Mesothelial cell of epicardium (in vitro differentiated cells): ENCODE data around the gene MAN1B1. TPM values are rescaled to one million over a fixed set of nuclear protein-coding genes. Genes with fewer than 3 reads are reported as not detected.

Experiments
- DNase-seq, 2 experiments: peaks; one replicate each; pipeline ENCODE4 v3.0.0; 2021; ENCODE audit warnings: low spot score in 2 of 2; ENCODE audit not compliant: unreplicated experiment in 2 of 2
- H3K27ac Mint-ChIP-seq: 2 replicates; pipeline ENCODE4 v1.8.0; 2021; ENCODE audit warnings: mixed read lengths
- H3K27me3 Mint-ChIP-seq: 2 replicates; pipeline ENCODE4 v1.8.0; 2021; ENCODE audit warnings: low read depth, mixed read lengths
- H3K36me3 Mint-ChIP-seq: 2 replicates; pipeline ENCODE4 v1.8.0; 2021; ENCODE audit warnings: mixed read lengths
- H3K4me1 Mint-ChIP-seq: 2 replicates; pipeline ENCODE4 v1.8.0; 2021; ENCODE audit warnings: mixed read lengths
- H3K4me3 Mint-ChIP-seq: 2 replicates; pipeline ENCODE4 v1.8.0; 2021; ENCODE audit warnings: mild to moderate bottlenecking, moderate library complexity, mixed read lengths
- H3K9me3 Mint-ChIP-seq: 2 replicates; pipeline ENCODE4 v1.8.0; 2021; ENCODE audit warnings: mixed read lengths
- CTCF ChIP-seq: fragments of 200-600 bp; sonication (generic); IDR thresholded peaks from one replicate; pipeline ENCODE4 v1.5.0; 2021; ENCODE audit warnings: antibody characterized with exemption; ENCODE audit not compliant: unreplicated experiment
- total RNA-seq: library from RNA; stranded (reverse); gene quantifications from 3 replicates; pipeline ENCODE4 v1.2.1, GENCODE V29; 2021

MAN1B1 gene
- total RNA-seq, 1 donor from 2014 or later, result 65.1 TPM

GRCh38 chr9:137138058-137138721 lies 51.4 kb downstream of the MAN1B1 start:
- H3K27ac Mint-ChIP-seq, result no peak overlapping the region
- H3K36me3 Mint-ChIP-seq, result no peaks in the 10 kb centered on the region
- H3K4me3 Mint-ChIP-seq, result no peak overlapping the region
- peaks cover 89% of the 10 kb centered on the region for H3K27me3 Mint-ChIP-seq
- H3K4me1 Mint-ChIP-seq, result no peaks in the 10 kb centered on the region
- TF ChIP-seq CTCF, result no peak
- DNase-seq, result no peak
- H3K9me3 Mint-ChIP-seq, result no peaks in the 10 kb centered on the region

- H3K4me1 Mint-ChIP-seq, result no peaks in the 10 kb centered on the region
- peak within 1 kb of the TSS; percentile 30 for H3K4me3 Mint-ChIP-seq
- no peaks in the 10 kb centered on the region for H3K9me3 Mint-ChIP-seq
- peak; percentile 59 to 80 for DNase-seq
- no peak within 1 kb of the TSS for H3K27ac Mint-ChIP-seq
- no peak for TF ChIP-seq CTCF
- peaks cover 92% of the 10 kb centered on the region for H3K27me3 Mint-ChIP-seq
- H3K36me3 Mint-ChIP-seq, result no peaks in the 10 kb centered on the region
Measured at GRCh38 chr9:137138722-137139467, 52.1 kb downstream of the MAN1B1 start, which contains the start of gene GRIN1. TSS of gene GRIN1 (plus strand) at chr9:137139154. CDS start at chr9:137139487, 333 bp downstream.

GRCh38 chr9:137139468-137140150 lies 52.8 kb downstream of the MAN1B1 start:
- H3K27me3 Mint-ChIP-seq, result peaks cover 90% of the 10 kb centered on the region
- H3K27ac Mint-ChIP-seq, result no peak overlapping the region
- no peak for TF ChIP-seq CTCF
- H3K4me3 Mint-ChIP-seq, result peak overlapping the region; percentile 30
- no peak for DNase-seq
- H3K4me1 Mint-ChIP-seq, result no peaks in the 10 kb centered on the region
- no peaks in the 10 kb centered on the region for H3K9me3 Mint-ChIP-seq
- no peaks in the 10 kb centered on the region for H3K36me3 Mint-ChIP-seq

- no peak overlapping the region for H3K4me3 Mint-ChIP-seq
- no peak for DNase-seq
- H3K4me1 Mint-ChIP-seq, result no peaks in the 10 kb centered on the region
- H3K27me3 Mint-ChIP-seq, result peaks cover 83% of the 10 kb centered on the region
- H3K27ac Mint-ChIP-seq, result no peak overlapping the region
- H3K36me3 Mint-ChIP-seq, result no peaks in the 10 kb centered on the region
- no peak for TF ChIP-seq CTCF
- no peaks in the 10 kb centered on the region for H3K9me3 Mint-ChIP-seq
Measured at GRCh38 chr9:137140151-137141012, 53.6 kb downstream of the MAN1B1 start.

- Mint-ChIP-seq H3K27me3 (peaks cover 77% of the 10 kb centered on the region), H3K9me3 (no peaks in the 10 kb centered on the region), H3K4me3 (no peak overlapping the region), H3K27ac (no peak overlapping the region), H3K4me1 (no peaks in the 10 kb centered on the region), H3K36me3 (no peaks in the 10 kb centered on the region)
- no peak for TF ChIP-seq CTCF
- DNase-seq, result no peak
Measured at GRCh38 chr9:137141050-137141810, 54.4 kb downstream of the MAN1B1 start.
